Fibroblast of villous mesenchyme (primary cell): ENCODE measurements around the gene FLVCR2. TPM values are rescaled to one million over a fixed set of nuclear protein-coding genes. Genes with fewer than 3 reads are reported as not detected.

Experiments
- DNase-seq: peaks from one replicate; pipeline ENCODE4 v3.0.0-alpha.2; 2010; ENCODE audit warnings: low read depth
- H3K4me3 ChIP-seq: 2 replicates; pipeline ENCODE4 v1.5.1; 2011; ENCODE audit warnings: low read depth, mild to moderate bottlenecking, low read length
- total RNA-seq: library from RNA; depleted of rRNA; stranded (reverse); fragments of >200 nt; gene quantifications from 2 replicates; pipeline ENCODE4 v1.2.3, GENCODE V29; 2012
- TF ChIP-seq, protein P1 (sequence below): IDR thresholded peaks from 2 replicates; pipeline ENCODE4 v1.5.1; 2012; ENCODE audit warnings: low read depth, mild to moderate bottlenecking, low read length; ENCODE audit not compliant: insufficient read depth

Gene FLVCR2
- total RNA-seq, 1 donor, result 0.43 TPM

DNA sequence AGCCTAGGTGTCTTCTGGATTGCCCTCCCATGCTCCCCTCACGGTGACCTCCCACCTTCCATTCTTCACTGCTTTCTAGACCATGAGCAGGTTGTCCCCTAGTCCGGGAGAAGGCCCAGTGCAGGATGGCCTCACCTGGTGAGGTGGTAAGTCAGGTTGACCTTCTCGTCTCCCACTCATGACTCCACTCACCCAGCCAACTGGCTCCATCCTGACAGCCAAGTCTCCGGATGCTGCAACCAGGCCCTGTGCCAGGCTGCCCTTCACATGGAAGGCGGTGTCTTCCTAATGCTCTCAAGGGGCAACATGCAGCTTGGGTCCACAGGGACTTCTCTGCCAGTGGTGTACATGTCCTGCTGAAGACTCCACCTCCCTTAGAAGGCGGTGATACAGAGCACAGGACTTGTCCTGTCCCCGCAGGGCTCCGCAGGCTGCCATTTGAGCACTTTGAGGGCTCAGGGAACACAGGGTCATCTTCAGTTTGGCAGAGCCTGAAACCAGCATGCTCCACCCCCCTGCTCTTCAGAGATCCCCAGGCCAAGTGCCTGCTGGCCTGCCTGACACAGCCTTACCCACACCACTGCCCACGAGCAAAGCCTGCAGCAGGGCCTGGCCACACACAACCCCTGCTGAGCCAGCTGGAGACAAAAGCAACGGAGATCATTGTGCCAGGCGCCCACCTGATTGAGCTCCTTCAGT lies 30.7 kb upstream of the FLVCR2 start:
- TF ChIP-seq, protein P1, sequence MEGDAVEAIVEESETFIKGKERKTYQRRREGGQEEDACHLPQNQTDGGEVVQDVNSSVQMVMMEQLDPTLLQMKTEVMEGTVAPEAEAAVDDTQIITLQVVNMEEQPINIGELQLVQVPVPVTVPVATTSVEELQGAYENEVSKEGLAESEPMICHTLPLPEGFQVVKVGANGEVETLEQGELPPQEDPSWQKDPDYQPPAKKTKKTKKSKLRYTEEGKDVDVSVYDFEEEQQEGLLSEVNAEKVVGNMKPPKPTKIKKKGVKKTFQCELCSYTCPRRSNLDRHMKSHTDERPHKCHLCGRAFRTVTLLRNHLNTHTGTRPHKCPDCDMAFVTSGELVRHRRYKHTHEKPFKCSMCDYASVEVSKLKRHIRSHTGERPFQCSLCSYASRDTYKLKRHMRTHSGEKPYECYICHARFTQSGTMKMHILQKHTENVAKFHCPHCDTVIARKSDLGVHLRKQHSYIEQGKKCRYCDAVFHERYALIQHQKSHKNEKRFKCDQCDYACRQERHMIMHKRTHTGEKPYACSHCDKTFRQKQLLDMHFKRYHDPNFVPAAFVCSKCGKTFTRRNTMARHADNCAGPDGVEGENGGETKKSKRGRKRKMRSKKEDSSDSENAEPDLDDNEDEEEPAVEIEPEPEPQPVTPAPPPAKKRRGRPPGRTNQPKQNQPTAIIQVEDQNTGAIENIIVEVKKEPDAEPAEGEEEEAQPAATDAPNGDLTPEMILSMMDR, result no peak
- no peak overlapping the region for H3K4me3 ChIP-seq
- no peak for DNase-seq

DNA sequence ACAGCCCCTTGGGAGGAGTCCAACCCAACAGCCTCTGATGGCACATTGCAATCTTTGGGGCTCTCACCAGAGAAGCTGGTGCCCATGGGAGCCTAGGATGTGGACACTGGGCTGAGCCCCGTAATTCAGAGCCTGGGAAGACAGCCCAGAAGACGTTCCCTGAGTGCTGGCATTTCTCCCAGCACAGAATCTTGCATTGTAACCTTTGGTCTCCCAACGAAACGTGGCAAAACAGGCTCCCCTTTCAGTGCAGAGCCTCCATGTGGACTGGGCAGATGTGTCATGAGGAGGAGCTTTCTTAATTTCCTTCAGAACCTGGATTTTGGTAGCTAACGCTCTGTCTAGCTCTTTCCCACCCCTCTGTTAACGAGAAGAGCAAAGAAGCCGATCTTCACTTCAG lies 29.9 kb upstream of the FLVCR2 start:
- peak; percentile 88 for DNase-seq
- no peak overlapping the region for H3K4me3 ChIP-seq
- TF ChIP-seq, protein P1, result no peak

DNA sequence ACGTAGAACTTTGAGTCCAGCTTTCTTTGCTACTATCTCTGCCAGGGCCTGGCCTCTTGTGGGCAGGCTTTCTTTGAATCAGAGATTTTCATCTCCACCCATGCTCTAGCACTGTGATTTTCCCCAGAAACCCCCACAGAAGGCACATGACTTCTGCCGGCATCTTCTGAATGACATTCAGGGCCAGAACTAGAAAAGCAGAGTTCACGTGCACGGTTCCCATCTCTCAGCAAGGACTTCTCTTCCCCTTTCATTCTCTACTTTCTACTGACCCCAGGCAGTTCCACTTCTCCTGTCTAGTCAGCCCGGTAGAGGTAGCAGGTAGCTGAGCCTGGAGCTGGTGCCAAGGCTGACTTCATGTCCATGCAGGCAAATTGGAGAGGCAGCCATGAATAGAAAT lies 29.3 kb upstream of the FLVCR2 start:
- no peak overlapping the region for H3K4me3 ChIP-seq
- TF ChIP-seq, protein P1, result no peak
- no peak for DNase-seq

DNA sequence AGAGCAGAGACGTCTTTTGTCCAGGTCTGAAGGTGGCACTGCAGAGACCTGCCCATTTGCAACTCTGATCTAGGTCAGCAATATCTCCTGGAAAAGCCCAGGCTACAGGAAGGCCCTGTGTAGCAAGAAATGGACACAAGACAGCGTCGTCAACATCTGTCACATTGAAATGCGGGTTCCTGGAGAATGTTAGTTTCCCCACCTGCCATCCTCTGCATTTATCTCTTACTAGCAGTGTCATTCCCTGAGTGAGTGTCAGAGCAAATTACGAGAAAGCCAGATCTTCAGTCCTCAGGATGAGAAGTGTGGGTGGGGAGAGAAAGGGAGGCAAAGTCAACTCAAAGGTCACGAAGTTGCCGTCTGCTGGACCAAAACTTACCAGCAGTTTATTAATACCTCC lies 27.4 kb upstream of the FLVCR2 start:
- no peak for DNase-seq
- TF ChIP-seq, protein P1, result no peak

DNA sequence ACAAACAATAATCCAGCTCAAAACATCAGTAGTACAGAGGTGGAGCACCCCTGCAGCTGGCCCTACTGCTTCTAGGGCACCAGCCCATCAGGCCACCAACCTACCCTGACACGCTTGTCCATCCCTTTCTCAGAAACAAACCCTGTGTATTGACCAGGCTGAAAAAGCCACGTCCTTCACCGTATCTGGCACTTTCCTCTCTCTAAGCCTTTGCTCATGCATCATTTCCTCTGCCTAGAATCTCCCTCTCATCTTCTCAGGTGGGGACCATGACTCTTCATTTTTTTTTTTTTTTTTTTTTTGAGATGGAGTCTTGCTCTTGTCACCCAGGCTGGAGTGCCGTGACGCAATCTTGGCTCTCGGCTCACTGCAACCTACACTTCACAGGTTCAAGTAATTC lies 25.3 kb upstream of the FLVCR2 start:
- TF ChIP-seq, protein P1, result no peak
- H3K4me3 ChIP-seq, result no peak overlapping the region
- no peak for DNase-seq

More for the DNA sequence above, 27.4 kb upstream of the FLVCR2 start:
- no peak overlapping the region for H3K4me3 ChIP-seq

DNA sequence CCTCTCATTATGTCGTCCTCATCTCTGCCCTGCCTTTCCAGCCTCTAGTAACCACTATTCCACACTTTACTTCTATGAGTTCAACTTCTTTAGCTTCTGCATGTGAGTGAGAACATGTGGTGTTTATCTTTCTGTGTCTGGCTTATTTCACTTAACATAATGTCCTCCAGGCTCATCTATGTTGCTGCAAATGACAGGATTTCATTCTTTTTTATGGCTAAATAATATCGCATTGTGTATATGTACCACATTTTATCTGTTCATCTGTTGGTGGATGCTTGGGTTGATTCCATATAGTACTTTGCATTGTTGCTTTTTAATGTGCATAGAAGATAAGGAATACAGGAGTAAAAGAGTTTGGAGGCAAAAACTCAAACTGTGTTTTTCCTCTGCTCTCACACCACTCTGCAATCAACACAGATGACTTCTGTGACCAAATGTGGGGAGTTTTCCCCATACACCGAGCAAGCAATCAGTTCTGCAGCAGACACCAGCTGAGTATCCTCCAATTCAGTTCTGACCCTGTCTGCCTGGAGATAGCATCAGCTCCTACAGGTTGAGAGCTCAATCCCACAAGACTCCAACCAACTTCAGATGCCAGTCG lies 24.6 kb upstream of the FLVCR2 start:
- TF ChIP-seq, protein P1, result no peak
- no peak overlapping the region for H3K4me3 ChIP-seq
- peak; percentile 63 for DNase-seq
